SU-DHL-6 (cell line): Measurements from ENCODE around the gene ANKRD55.
"Not testable (repeated sequence)": the region's sequence is repeated elsewhere in the genome, so short reads cannot be mapped to it uniquely, and the experiment has no call there.

Experiments used
- CTCF ChIP-seq: fragments of 200-600 bp; sonication (generic); IDR thresholded peaks from one replicate; pipeline ENCODE4 v1.5.1; 2017; ENCODE audit warnings: antibody characterized with exemption, mild to moderate bottlenecking, low read length, moderate library complexity; ENCODE audit not compliant: insufficient read depth, poor library complexity, severe bottlenecking
- EZH2phosphoT487 ChIP-seq: fragments of 200-600 bp; sonication (generic), shearing (Covaris generic); conservative IDR thresholded peaks from 2 replicates; pipeline ENCODE4 v1.6.1; 2018; ENCODE audit warnings: mild to moderate bottlenecking, antibody characterized with exemption, low read length, moderate library complexity, mixed read lengths

GRCh38 chr5:56223298-56223697 is 9.8 kb downstream of the ANKRD55 start:
- not testable (repeated sequence) for TF ChIP-seq CTCF, EZH2phosphoT487
